Measurements from ENCODE around the gene B4GALNT1. TPM values are rescaled to one million over a fixed set of nuclear protein-coding genes. Genes with fewer than 3 reads are reported as not detected.
A peak's percentile ranks its signal among the peaks of the same experiment; 100 is the strongest.

Gene B4GALNT1
- total and polyA plus RNA-seq, 9 of the 15 experiments (the other 6 are each of a cell fraction or from before 2014, with no cell fraction given) = 1.0 to 32.2 (median 9.8) TPM

GRCh38 chr12:57623811-57624390, 9.1 kb downstream of the B4GALNT1 start:
- Histone ChIP-seq H3K36me3 (ENCODE audit: control insufficient read depth, insufficient read depth, low read length) (peaks cover 25% of the 10 kb centered on the region; the same call in 2 of the 3 replicates), H3K9me3 (replicated peaks; ENCODE audit: control insufficient read depth, insufficient read depth, low read depth, low read length) (no peaks in the 10 kb centered on the region), H3K9me1 (ENCODE audit: control insufficient read depth, insufficient read depth, low read length) (no peaks in the 10 kb centered on the region), H3K27ac (ENCODE audit: extremely low read depth, low read depth, low read length) (no peak overlapping the region), H3K79me2 (ENCODE audit: control insufficient read depth, insufficient read depth, low read length) (no peaks in the 10 kb centered on the region), H3K4me3 (no peak overlapping the region), H3K27me3 (ENCODE audit: control insufficient read depth in 2 of 2, insufficient read depth in 2 of 2, low read length in 2 of 2) (no peaks in the 10 kb centered on the region), H3K4me2 (ENCODE audit: insufficient read depth, low read length) (no peak overlapping the region), H3K4me1 (replicated peaks in 1 of 2; ENCODE audit: control insufficient read depth in 2 of 2, insufficient read depth in 2 of 2, low read length in 2 of 2) (peaks cover 20 to 41% of the 10 kb centered on the region in 2 experiments), H2AFZ (ENCODE audit: low read depth, low read length) (no peak overlapping the region), H4K20me1 (replicated peaks; ENCODE audit: control insufficient read depth, insufficient read depth, low read length) (no peaks in the 10 kb centered on the region), H3K9ac (ENCODE audit: insufficient read depth in 1 of 2, low read depth in 2 of 2, low read length in 2 of 2) (no peak overlapping the region)
- ChIA-PET POLR2A (interaction anchor here (0.6 to 1.2 kb wide), 5 partner anchors 36 to 906 kb away, joined by 3 to 4 read pairs (median 3); no protein-coding TSS in a partner anchor), CTCF (ENCODE audit: low intra/inter-chr PET ratio) (no interaction called here)
- in situ Hi-C loops (cut with MboI) (no loop called here), intact Hi-C loops (cut with micrococcal nuclease) (loop anchor here (5.0 kb wide), 1 partner anchor 102 kb away; the partner anchor contains the start of genes DDIT3 and MBD6)
- TF ChIP-seq ZNF347 (CRISPR knock-in tag; IDR thresholded peaks at IDR 0.05; ENCODE audit: low read depth) (no peak), ZNF398 (CRISPR knock-in tag; IDR thresholded peaks at IDR 0.05) (no peak), SPI1 (IDR thresholded peaks at IDR 0.05; ENCODE audit: borderline replicate concordance, low read depth, low read length) (0 out of 2 replicates have a peak, but pooled peaks have one; percentile 25), ZBTB9 (CRISPR knock-in tag; IDR thresholded peaks at IDR 0.05) (no peak), ZKSCAN1 (IDR thresholded peaks at IDR 0.05; ENCODE audit: low read depth, low read length) (no peak)
- ATAC-seq (no peak), DNase-seq (ENCODE audit: extremely low read depth in 1 of 4, low spot score in 3 of 4) (no peak), FAIRE-seq (no peak)
- WGBS (ENCODE audit: insufficient coverage, low coverage, missing lambda C conversion rate) = 44% methylated on average over 5 of the region's 5 CpGs
- BruUV-seq (replicated peaks) = no TSS peak
